ENCODE results near the gene LZTS2.

LZTS2 gene

GRCh38 chr10:100998183-100998990 is 1.2 kb upstream of the LZTS2 start:
- no peak for DNase-seq (ENCODE audit: low read depth)

- DNase-seq (ENCODE audit: low read depth): peak; percentile 43
These were observed 442 bp upstream of the LZTS2 start for GRCh38 chr10:100998991-100999741.

- DNase-seq (ENCODE audit: low read depth): no peak
These were observed 713 bp downstream of the LZTS2 start for GRCh38 chr10:101000127-101000914.

GRCh38 chr10:101000915-101001658 is 1.5 kb downstream of the LZTS2 start:
- no peak for DNase-seq (ENCODE audit: low read depth)

GRCh38 chr10:101001659-101002035 is 2.0 kb downstream of the LZTS2 start:
- DNase-seq (ENCODE audit: low read depth): no peak

- DNase-seq (ENCODE audit: low read depth): no peak
These were observed 2.8 kb downstream of the LZTS2 start for GRCh38 chr10:101002456-101002855.

GRCh38 chr10:101003639-101004206 is 4.1 kb downstream of the LZTS2 start:
- no peak for DNase-seq (ENCODE audit: low read depth)

- no peak for DNase-seq (ENCODE audit: low read depth)
These were observed 5.8 kb downstream of the LZTS2 start for GRCh38 chr10:101005361-101005760.

GRCh38 chr10:101005869-101006567 is 6.4 kb downstream of the LZTS2 start:
- no peak for DNase-seq (ENCODE audit: low read depth)

- DNase-seq (ENCODE audit: low read depth): no peak
These were observed 7.0 kb downstream of the LZTS2 start for GRCh38 chr10:101006593-101007098.

- no peak for DNase-seq (ENCODE audit: low read depth)
These were observed 7.6 kb downstream of the LZTS2 start for GRCh38 chr10:101007099-101007711.

- no peak for DNase-seq (ENCODE audit: low read depth)
These were observed 8.6 kb downstream of the LZTS2 start for GRCh38 chr10:101007915-101008822.

GRCh38 chr10:101008823-101009423 is 9.3 kb downstream of the LZTS2 start:
- no peak for DNase-seq (ENCODE audit: low read depth)

- DNase-seq (ENCODE audit: low read depth): no peak
These were observed 10.7 kb downstream of the LZTS2 start for GRCh38 chr10:101010329-101010728.

- no peak for DNase-seq (ENCODE audit: low read depth)
These were observed 12.2 kb downstream of the LZTS2 start for GRCh38 chr10:101011517-101012423.

GRCh38 chr10:101012525-101013364 is 13.1 kb downstream of the LZTS2 start:
- DNase-seq (ENCODE audit: low read depth): peak; percentile 60

GRCh38 chr10:101013365-101013825 is 13.8 kb downstream of the LZTS2 start:
- DNase-seq (ENCODE audit: low read depth): no peak

Measured in stimulated activated CD8-positive, alpha-beta memory T cell treated with anti-CD3 and anti-CD28 coated beads, Interleukin-7, amount 100 ng/mL, for 24 hours (primary cell).